GM12865 (cell line): Measurements from ENCODE around the gene ABI3BP.

ENCODE experiments used
- DNase-seq: peaks from one replicate; pipeline ENCODE4 v3.0.0; 2010; ENCODE audit warnings: low read depth
- H3K4me3 ChIP-seq: 2 replicates; pipeline ENCODE4 v1.5.1; 2011; ENCODE audit warnings: mild to moderate bottlenecking, low read depth, low read length, control low read depth
- TF ChIP-seq, protein P1 (sequence below): IDR thresholded peaks from 2 replicates; pipeline ENCODE4 v1.5.1; 2011; ENCODE audit warnings: low read length, control low read depth, low read depth, inconsistent platforms; ENCODE audit not compliant: insufficient read depth; ENCODE audit errors: missing control alignments

ABI3BP gene

DNA sequence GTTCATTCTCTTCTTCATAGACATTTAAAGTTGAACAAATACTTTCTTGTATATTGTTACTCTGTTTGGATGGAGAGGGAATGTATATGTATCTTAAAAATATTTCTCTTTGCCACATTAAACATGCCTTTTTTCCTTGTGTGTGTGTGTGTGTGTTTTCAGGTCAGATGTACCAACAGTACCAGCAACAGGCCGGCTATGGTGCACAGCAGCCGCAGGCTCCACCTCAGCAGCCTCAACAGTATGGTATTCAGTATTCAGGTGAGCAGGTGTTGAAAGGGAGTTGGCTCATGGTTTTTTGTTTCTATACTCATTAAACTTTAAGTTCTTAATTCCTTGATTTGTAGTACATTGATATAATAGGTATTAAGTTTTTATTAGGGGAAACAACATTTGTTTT lies 248.6 kb downstream of the ABI3BP start:
- TF ChIP-seq, protein P1, sequence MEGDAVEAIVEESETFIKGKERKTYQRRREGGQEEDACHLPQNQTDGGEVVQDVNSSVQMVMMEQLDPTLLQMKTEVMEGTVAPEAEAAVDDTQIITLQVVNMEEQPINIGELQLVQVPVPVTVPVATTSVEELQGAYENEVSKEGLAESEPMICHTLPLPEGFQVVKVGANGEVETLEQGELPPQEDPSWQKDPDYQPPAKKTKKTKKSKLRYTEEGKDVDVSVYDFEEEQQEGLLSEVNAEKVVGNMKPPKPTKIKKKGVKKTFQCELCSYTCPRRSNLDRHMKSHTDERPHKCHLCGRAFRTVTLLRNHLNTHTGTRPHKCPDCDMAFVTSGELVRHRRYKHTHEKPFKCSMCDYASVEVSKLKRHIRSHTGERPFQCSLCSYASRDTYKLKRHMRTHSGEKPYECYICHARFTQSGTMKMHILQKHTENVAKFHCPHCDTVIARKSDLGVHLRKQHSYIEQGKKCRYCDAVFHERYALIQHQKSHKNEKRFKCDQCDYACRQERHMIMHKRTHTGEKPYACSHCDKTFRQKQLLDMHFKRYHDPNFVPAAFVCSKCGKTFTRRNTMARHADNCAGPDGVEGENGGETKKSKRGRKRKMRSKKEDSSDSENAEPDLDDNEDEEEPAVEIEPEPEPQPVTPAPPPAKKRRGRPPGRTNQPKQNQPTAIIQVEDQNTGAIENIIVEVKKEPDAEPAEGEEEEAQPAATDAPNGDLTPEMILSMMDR = no peak
- no peak overlapping the region for H3K4me3 ChIP-seq
- no peak for DNase-seq

DNA sequence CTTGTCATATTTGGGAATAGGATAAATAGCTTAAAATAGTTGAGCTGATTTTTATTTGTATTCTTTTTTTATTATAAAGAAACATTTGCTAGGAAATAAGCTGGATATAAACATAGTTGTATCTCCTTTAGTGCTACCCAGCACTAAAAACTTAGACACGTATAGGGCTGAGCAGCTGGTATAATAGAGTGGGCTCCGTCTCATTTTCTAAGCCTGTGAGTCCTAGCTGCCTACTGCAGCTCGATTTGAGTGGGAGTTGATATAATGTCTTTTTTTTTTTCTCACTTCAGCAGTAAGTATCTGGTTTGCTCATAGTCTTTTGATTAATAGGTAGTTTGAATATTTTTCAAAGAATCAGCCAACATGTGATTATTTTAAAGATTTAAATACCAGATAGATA lies 249.7 kb downstream of the ABI3BP start:
- TF ChIP-seq, protein P1 = no peak
- no peak for DNase-seq
- no peak overlapping the region for H3K4me3 ChIP-seq

DNA sequence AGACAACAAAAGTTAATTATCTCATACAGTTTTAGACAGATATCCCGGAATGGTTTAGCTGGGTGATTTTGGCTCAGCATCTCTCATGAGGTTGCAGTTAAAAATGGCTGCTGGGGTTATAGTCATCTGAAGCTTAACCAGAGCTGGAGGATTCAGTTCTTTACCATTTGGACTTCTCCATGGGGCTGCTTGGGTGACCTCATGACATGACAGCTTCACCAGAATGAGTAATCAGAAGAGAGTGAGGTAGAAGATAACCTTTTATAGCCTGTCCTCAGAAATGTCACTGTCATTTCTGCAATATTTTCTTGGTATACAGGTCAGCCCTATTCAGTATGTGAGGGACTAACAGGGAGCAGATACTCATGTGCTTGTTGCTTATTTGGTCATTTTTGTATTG lies 253.0 kb downstream of the ABI3BP start:
- no peak overlapping the region for H3K4me3 ChIP-seq
- DNase-seq = no peak
- TF ChIP-seq, protein P1 = no peak

DNA sequence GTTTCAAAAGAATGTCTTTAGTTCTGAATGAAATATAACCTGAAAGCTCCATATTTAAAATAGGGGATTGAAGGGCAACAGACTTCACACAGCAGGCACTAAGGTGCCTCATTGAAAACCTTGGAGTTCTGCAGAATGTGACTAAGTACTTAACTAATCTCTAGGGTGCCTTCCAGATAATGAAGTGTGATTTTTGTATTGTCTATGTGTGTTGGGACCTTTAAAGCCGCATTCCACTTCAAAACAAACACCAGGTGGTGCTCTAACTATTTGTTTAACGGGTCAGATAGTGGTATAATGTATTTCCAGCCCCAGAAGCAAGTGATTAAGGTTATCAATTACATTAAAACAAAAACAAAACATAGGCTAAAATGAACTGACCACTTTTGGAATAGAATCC lies 255.9 kb downstream of the ABI3BP start:
- DNase-seq = peak; percentile 4
- H3K4me3 ChIP-seq = no peak overlapping the region
- TF ChIP-seq, protein P1 = no peak

DNA sequence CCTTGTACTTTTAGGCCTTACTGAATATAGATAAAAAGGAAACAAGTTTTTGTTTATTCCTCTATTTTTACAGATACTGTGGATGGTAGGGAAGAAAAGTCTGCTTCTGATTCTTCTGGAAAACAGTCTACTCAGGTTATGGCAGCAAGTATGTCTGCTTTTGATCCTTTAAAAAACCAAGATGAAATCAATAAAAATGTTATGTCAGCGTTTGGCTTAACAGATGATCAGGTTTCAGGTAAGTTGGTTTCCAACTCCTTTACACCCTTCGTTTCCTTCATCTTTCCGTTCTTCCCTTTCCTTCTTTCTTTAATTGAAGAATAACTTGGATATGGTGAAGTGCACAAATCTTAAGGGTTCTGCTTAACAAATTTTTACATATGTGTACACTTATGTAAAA lies 260.8 kb downstream of the ABI3BP start:
- TF ChIP-seq, protein P1 = no peak
- no peak for DNase-seq
- H3K4me3 ChIP-seq = no peak overlapping the region

DNA sequence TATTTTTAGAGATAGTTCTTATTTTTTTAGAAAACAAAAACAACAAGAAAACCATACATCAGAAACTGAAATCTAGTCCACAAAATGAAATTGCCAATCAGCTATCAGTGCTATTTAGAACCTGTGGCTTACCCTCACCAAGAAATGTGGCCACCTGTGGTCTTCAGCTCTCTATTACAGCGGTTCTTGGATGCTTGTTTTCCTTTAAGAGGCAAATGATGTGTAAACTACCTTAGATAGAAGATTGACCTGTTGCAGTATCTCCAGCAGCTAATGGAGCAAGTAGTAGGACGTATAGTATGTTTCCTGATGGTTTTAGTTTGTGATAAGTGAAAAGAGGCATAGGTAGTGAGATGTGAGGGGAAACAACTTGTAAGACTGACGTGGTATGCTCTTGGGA lies 262.7 kb downstream of the ABI3BP start:
- peak; percentile 24 for DNase-seq
- TF ChIP-seq, protein P1 = no peak

DNA sequence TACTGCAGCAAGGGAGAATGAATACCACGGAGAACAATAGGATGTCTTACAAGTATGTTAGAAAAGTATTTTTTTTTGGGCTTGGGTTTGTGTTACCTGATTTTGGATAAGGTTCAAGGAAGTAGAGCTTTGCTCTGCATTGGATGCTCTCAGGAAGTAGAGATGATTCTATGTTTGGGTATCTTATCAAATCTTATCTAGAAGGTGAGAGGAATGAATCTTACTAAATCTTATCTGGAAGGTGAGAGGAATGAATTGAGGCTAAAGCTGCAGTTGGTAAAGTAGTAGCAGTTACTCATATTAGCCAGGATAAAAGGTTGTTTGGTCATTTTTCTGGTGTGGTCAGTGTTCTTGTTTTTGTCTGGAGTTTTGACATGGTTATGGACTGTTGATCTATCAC lies 266.5 kb downstream of the ABI3BP start:
- DNase-seq = no peak
- no peak overlapping the region for H3K4me3 ChIP-seq
- TF ChIP-seq, protein P1 = no peak

More for the DNA sequence above, 262.7 kb downstream of the ABI3BP start:
- H3K4me3 ChIP-seq = no peak overlapping the region
